Measurements from ENCODE around the gene SMARCA2.
A peak's percentile ranks its signal among the peaks of the same experiment; 100 is the strongest.

Gene SMARCA2

GRCh38 chr9:2174911-2175310, 159.8 kb downstream of the SMARCA2 start:
- H3K4me2 ChIP-seq (ENCODE audit: low read length): no peak overlapping the region
- H4K91ac ChIP-seq (ENCODE audit: low read depth, low read length): no peak overlapping the region
- peaks cover 8 to 17% of the 10 kb centered on the region in 2 experiments for H3K36me3 ChIP-seq (ENCODE audit: control insufficient read depth in 1 of 2, insufficient read depth in 2 of 2, low read length in 2 of 2)
- H4K12ac ChIP-seq (ENCODE audit: low read depth, low read length): no peak overlapping the region
- no peak overlapping the region for H3K23ac ChIP-seq (ENCODE audit: low read length)
- no peak overlapping the region for H2AFZ ChIP-seq (ENCODE audit: insufficient read depth, low read length, poor library complexity)
- peaks cover 5 to 11% of the 10 kb centered on the region in 2 experiments for H3K4me1 ChIP-seq (ENCODE audit: control insufficient read depth in 1 of 2, insufficient read depth in 2 of 2, low read length in 2 of 2)
- no peak overlapping the region for H3K4me3 ChIP-seq (ENCODE audit: low read depth, low read length)
- H3K27me3 ChIP-seq (ENCODE audit: insufficient read depth, low read length): no peaks in the 10 kb centered on the region
- peak in 1 of 2 donors; percentile 22 for DNase-seq
- H3K9me3 ChIP-seq (ENCODE audit: insufficient read depth, low read depth, low read length): no peaks in the 10 kb centered on the region
- H3K79me2 ChIP-seq (ENCODE audit: control insufficient read depth, insufficient read depth, low read length, poor library complexity): peaks cover 1% of the 10 kb centered on the region
- no peak overlapping the region for H3K9ac ChIP-seq (ENCODE audit: low read length)
- no peak overlapping the region for H2BK120ac ChIP-seq (ENCODE audit: insufficient read depth, low read length, poor library complexity)
- no peak overlapping the region for H3K27ac ChIP-seq (ENCODE audit: low read depth, low read length)
- no peaks in the 10 kb centered on the region for H3K79me1 ChIP-seq (ENCODE audit: low read length)
- H3K4ac ChIP-seq (ENCODE audit: low read depth, low read length): no peak overlapping the region
- H3K14ac ChIP-seq (ENCODE audit: low read length): no peak overlapping the region
- no peak overlapping the region for H2AK5ac ChIP-seq (ENCODE audit: low read length)
- H2BK12ac ChIP-seq (ENCODE audit: low read length): no peak overlapping the region
- no CpG with 5 or more reads among the region's 11 CpGs for WGBS (ENCODE audit: extremely low coverage, insufficient coverage, insufficient read length)
- no peak overlapping the region for H3K18ac ChIP-seq (ENCODE audit: low read length)
- no peak overlapping the region for H4K8ac ChIP-seq (ENCODE audit: low read depth, low read length)
- no peak overlapping the region for H2BK5ac ChIP-seq (ENCODE audit: low read depth, low read length, poor library complexity)

GRCh38 chr9:2177121-2177520, 162.0 kb downstream of the SMARCA2 start:
- H3K27me3 ChIP-seq (ENCODE audit: insufficient read depth, low read length): no peaks in the 10 kb centered on the region
- H3K9me3 ChIP-seq (ENCODE audit: insufficient read depth, low read depth, low read length): no peaks in the 10 kb centered on the region
- H3K14ac ChIP-seq (ENCODE audit: low read length): no peak overlapping the region
- H3K4me1 ChIP-seq (ENCODE audit: control insufficient read depth in 1 of 2, insufficient read depth in 2 of 2, low read length in 2 of 2): peaks cover 5 to 12% of the 10 kb centered on the region in 2 experiments
- no peak overlapping the region for H4K91ac ChIP-seq (ENCODE audit: low read depth, low read length)
- peaks cover 5 to 8% of the 10 kb centered on the region in 2 experiments for H3K36me3 ChIP-seq (ENCODE audit: control insufficient read depth in 1 of 2, insufficient read depth in 2 of 2, low read length in 2 of 2)
- no peaks in the 10 kb centered on the region for H3K79me1 ChIP-seq (ENCODE audit: low read length)
- H3K9ac ChIP-seq (ENCODE audit: low read length): no peak overlapping the region
- no peak overlapping the region for H3K4me2 ChIP-seq (ENCODE audit: low read length)
- no peak overlapping the region for H3K4ac ChIP-seq (ENCODE audit: low read depth, low read length)
- no peak overlapping the region for H4K12ac ChIP-seq (ENCODE audit: low read depth, low read length)
- no peak overlapping the region for H2BK12ac ChIP-seq (ENCODE audit: low read length)
- H2BK5ac ChIP-seq (ENCODE audit: low read depth, low read length, poor library complexity): no peak overlapping the region
- H3K4me3 ChIP-seq (ENCODE audit: low read depth, low read length): no peak overlapping the region
- H2AFZ ChIP-seq (ENCODE audit: insufficient read depth, low read length, poor library complexity): no peak overlapping the region
- WGBS (ENCODE audit: extremely low coverage, insufficient coverage, insufficient read length): no CpG with 5 or more reads among the region's 2 CpGs
- no peak overlapping the region for H2AK5ac ChIP-seq (ENCODE audit: low read length)
- no peak overlapping the region for H3K27ac ChIP-seq (ENCODE audit: low read depth, low read length)
- no peak overlapping the region for H3K23ac ChIP-seq (ENCODE audit: low read length)
- DNase-seq: no peak
- no peak overlapping the region for H3K18ac ChIP-seq (ENCODE audit: low read length)
- peaks cover 1% of the 10 kb centered on the region for H3K79me2 ChIP-seq (ENCODE audit: control insufficient read depth, insufficient read depth, low read length, poor library complexity)
- H2BK120ac ChIP-seq (ENCODE audit: insufficient read depth, low read length, poor library complexity): no peak overlapping the region
- H4K8ac ChIP-seq (ENCODE audit: low read depth, low read length): no peak overlapping the region

DNA sequence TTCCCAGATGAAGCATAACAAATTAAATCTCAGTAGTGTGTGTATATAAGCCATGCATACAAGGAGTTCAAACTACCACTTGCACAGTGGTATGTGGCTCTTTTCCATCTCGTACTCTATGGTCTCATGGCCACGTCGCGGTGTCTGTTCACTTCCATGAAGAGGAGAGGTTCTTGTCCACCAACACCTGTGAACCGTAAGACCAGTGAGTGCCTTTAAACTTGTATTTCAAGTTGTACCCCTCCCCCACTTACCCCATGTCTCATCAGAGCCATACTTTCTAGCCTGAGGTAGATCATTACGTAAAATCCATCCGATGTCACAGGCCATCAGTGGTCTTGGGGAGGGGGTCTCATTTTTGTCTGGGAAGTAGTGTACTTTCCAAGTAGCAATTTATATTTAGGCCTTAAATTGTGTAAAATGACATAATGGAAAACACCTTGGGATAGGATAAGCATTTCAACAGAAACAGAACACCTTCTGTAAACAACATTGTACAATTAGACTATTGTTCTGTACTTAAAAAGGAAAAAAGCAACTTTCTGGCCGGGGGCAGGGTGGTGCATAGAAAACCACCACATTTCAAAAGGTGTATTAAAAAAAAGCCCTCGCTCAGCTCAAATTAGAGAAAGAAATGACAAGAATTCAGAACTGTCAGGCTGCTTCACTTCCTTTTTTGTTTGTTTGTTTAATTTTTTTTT, 163.0 kb downstream of the SMARCA2 start:
- Histone ChIP-seq H3K4me3 (ENCODE audit: low read depth, low read length) (no peak overlapping the region), H3K4ac (ENCODE audit: low read depth, low read length) (no peak overlapping the region), H4K8ac (ENCODE audit: low read depth, low read length) (no peak overlapping the region), H4K91ac (ENCODE audit: low read depth, low read length) (no peak overlapping the region), H3K18ac (ENCODE audit: low read length) (no peak overlapping the region), H3K9ac (ENCODE audit: low read length) (no peak overlapping the region), H2BK5ac (ENCODE audit: low read depth, low read length, poor library complexity) (no peak overlapping the region), H3K27me3 (ENCODE audit: insufficient read depth, low read length) (no peaks in the 10 kb centered on the region), H3K36me3 (ENCODE audit: control insufficient read depth in 1 of 2, insufficient read depth in 2 of 2, low read length in 2 of 2) (peaks cover 1 to 2% of the 10 kb centered on the region in 2 experiments), H2BK120ac (ENCODE audit: insufficient read depth, low read length, poor library complexity) (no peak overlapping the region), H3K27ac (ENCODE audit: low read depth, low read length) (peak overlapping the region; percentile 36), H3K14ac (ENCODE audit: low read length) (no peak overlapping the region), H3K4me1 (ENCODE audit: control insufficient read depth in 1 of 2, insufficient read depth in 2 of 2, low read length in 2 of 2) (peaks cover 5 to 12% of the 10 kb centered on the region in 2 experiments), H3K79me1 (ENCODE audit: low read length) (no peaks in the 10 kb centered on the region), H3K9me3 (ENCODE audit: insufficient read depth, low read depth, low read length) (no peaks in the 10 kb centered on the region), H2AFZ (ENCODE audit: insufficient read depth, low read length, poor library complexity) (no peak overlapping the region), H3K23ac (ENCODE audit: low read length) (no peak overlapping the region), H2AK5ac (ENCODE audit: low read length) (no peak overlapping the region), H3K4me2 (ENCODE audit: low read length) (no peak overlapping the region), H2BK12ac (ENCODE audit: low read length) (peak overlapping the region; percentile 23), H3K79me2 (ENCODE audit: control insufficient read depth, insufficient read depth, low read length, poor library complexity) (peaks cover 1% of the 10 kb centered on the region), H4K12ac (ENCODE audit: low read depth, low read length) (no peak overlapping the region)
- no CpG with 5 or more reads among the region's 9 CpGs for WGBS (ENCODE audit: extremely low coverage, insufficient coverage, insufficient read length)
- peak in 1 of 2 donors; percentile 24 for DNase-seq

DNA sequence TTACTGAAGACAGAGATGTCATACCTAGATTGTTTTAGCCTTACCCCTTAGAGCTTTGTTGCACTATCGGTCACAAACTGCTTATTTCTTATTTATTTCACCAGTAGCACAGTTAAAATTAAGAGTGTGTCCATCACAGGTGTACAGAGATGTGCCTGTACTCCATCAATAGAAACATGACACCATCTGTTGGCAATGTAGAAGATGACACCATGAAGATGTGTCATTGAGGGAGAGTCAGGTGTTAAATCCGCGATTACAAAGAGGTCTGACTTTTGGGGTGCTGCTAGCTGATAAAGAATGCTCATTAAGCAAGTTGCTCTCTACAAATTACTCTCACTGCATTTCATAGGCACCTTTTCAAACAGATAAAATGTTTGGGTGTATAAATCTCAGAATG, 164.4 kb downstream of the SMARCA2 start:
- no peak overlapping the region for H4K91ac ChIP-seq (ENCODE audit: low read depth, low read length)
- no peak overlapping the region for H2AFZ ChIP-seq (ENCODE audit: insufficient read depth, low read length, poor library complexity)
- H3K36me3 ChIP-seq (ENCODE audit: control insufficient read depth in 1 of 2, insufficient read depth in 2 of 2, low read length in 2 of 2): peaks cover 2 to 5% of the 10 kb centered on the region in 2 experiments
- H3K4me2 ChIP-seq (ENCODE audit: low read length): no peak overlapping the region
- no peak overlapping the region for H3K18ac ChIP-seq (ENCODE audit: low read length)
- no peaks in the 10 kb centered on the region for H3K27me3 ChIP-seq (ENCODE audit: insufficient read depth, low read length)
- H3K9me3 ChIP-seq (ENCODE audit: insufficient read depth, low read depth, low read length): no peaks in the 10 kb centered on the region
- WGBS (ENCODE audit: extremely low coverage, insufficient coverage, insufficient read length): no CpG with 5 or more reads among the region's 3 CpGs
- no peak overlapping the region for H3K23ac ChIP-seq (ENCODE audit: low read length)
- H2AK5ac ChIP-seq (ENCODE audit: low read length): no peak overlapping the region
- H3K79me1 ChIP-seq (ENCODE audit: low read length): no peaks in the 10 kb centered on the region
- H3K27ac ChIP-seq (ENCODE audit: low read depth, low read length): no peak overlapping the region
- H3K79me2 ChIP-seq (ENCODE audit: control insufficient read depth, insufficient read depth, low read length, poor library complexity): peaks cover 1% of the 10 kb centered on the region
- H4K8ac ChIP-seq (ENCODE audit: low read depth, low read length): no peak overlapping the region
- no peak overlapping the region for H3K14ac ChIP-seq (ENCODE audit: low read length)
- H3K4me1 ChIP-seq (ENCODE audit: control insufficient read depth in 1 of 2, insufficient read depth in 2 of 2, low read length in 2 of 2): peaks cover 5 to 10% of the 10 kb centered on the region in 2 experiments
- no peak overlapping the region for H2BK5ac ChIP-seq (ENCODE audit: low read depth, low read length, poor library complexity)
- no peak overlapping the region for H3K4ac ChIP-seq (ENCODE audit: low read depth, low read length)
- peak in 1 of 2 donors; percentile 36 for DNase-seq
- H3K9ac ChIP-seq (ENCODE audit: low read length): no peak overlapping the region
- H2BK120ac ChIP-seq (ENCODE audit: insufficient read depth, low read length, poor library complexity): no peak overlapping the region
- no peak overlapping the region for H3K4me3 ChIP-seq (ENCODE audit: low read depth, low read length)
- H2BK12ac ChIP-seq (ENCODE audit: low read length): no peak overlapping the region
- H4K12ac ChIP-seq (ENCODE audit: low read depth, low read length): no peak overlapping the region
